Calu3 (cell line): ENCODE data around the gene ZBTB16. TPM values are rescaled to one million over a fixed set of nuclear protein-coding genes. Genes with fewer than 3 reads are reported as not detected.
A peak's percentile ranks its signal among the peaks of the same experiment; 100 is the strongest.

ENCODE experiments used
- BruUV-seq: library from RNA; stranded (reverse); fragments of 400-500 nt; replicated peaks from 2 replicates; lab custom pipeline; 2021; lab: Mats Ljungman, UMichigan
- CTCF ChIA-PET: fragments of 300-600 bp; sonication (Branson Sonifier 250); formaldehyde crosslinking; loops from one replicate; lab custom pipeline; 2022; ENCODE audit warnings: antibody characterized with exemption; lab: Charles Lee
- DNase-seq: peaks from one replicate; pipeline ENCODE4 v3.0.0; 2022
- H3K27ac Mint-ChIP-seq: one replicate; pipeline ENCODE4 v1.8.0; 2022; ENCODE audit warnings: mixed read lengths; ENCODE audit not compliant: unreplicated experiment
- H3K27me3 Mint-ChIP-seq: one replicate; pipeline ENCODE4 v1.8.0; 2022; ENCODE audit warnings: mixed read lengths; ENCODE audit not compliant: unreplicated experiment
- H3K36me3 Mint-ChIP-seq: one replicate; pipeline ENCODE4 v1.8.0; 2022; ENCODE audit warnings: mild to moderate bottlenecking, moderate library complexity, mixed read lengths; ENCODE audit not compliant: insufficient read depth, unreplicated experiment
- H3K4me1 Mint-ChIP-seq: one replicate; pipeline ENCODE4 v1.8.0; 2022; ENCODE audit warnings: mild to moderate bottlenecking, low read depth, mixed read lengths; ENCODE audit not compliant: unreplicated experiment
- H3K4me3 Mint-ChIP-seq: one replicate; pipeline ENCODE4 v1.8.0; 2022; ENCODE audit warnings: mild to moderate bottlenecking, low read depth, moderate library complexity, mixed read lengths; ENCODE audit not compliant: unreplicated experiment
- H3K9me3 Mint-ChIP-seq: one replicate; pipeline ENCODE4 v1.8.0; 2022; ENCODE audit warnings: low read depth, mixed read lengths; ENCODE audit not compliant: unreplicated experiment
- CTCF ChIP-seq: fragments of 200-600 bp; IDR thresholded peaks from one replicate; pipeline ENCODE4 v1.8.0; 2022; ENCODE audit warnings: antibody characterized with exemption; ENCODE audit not compliant: unreplicated experiment
- intact Hi-C: fragments of 100-400 bp; cut with micrococcal nuclease; formaldehyde crosslinking; loops from one replicate; pipeline ENCODE4 v1.10.0; 2022; ENCODE audit not compliant: unreplicated experiment
- total RNA-seq: library from RNA; stranded (reverse); gene quantifications from 2 replicates; pipeline ENCODE4 v1.2.3, GENCODE V29; 2022

ZBTB16 gene
- total RNA-seq, 1 experiment from 2014 or later: not detected

GRCh38 chr11:114209904-114210303, 150.4 kb downstream of the ZBTB16 start:
- H3K27ac Mint-ChIP-seq: peak overlapping the region; percentile 48

GRCh38 chr11:114211444-114212121, 152.1 kb downstream of the ZBTB16 start:
- no peaks in the 10 kb centered on the region for H3K36me3 Mint-ChIP-seq
- intact Hi-C loops: no loop called here
- no peak overlapping the region for H3K4me3 Mint-ChIP-seq
- peaks cover 31% of the 10 kb centered on the region for H3K27me3 Mint-ChIP-seq
- no peak for TF ChIP-seq CTCF
- peaks cover 25% of the 10 kb centered on the region for H3K4me1 Mint-ChIP-seq
- no peak for DNase-seq
- no peak overlapping the region for H3K27ac Mint-ChIP-seq
- CTCF ChIA-PET: no interaction called here
- no peaks in the 10 kb centered on the region for H3K9me3 Mint-ChIP-seq
- no TSS peak for BruUV-seq

More at GRCh38 chr11:114209904-114210303, 150.4 kb downstream of the ZBTB16 start:
- H3K27me3 Mint-ChIP-seq: peaks cover 16% of the 10 kb centered on the region
- DNase-seq: peak; percentile 41
- H3K9me3 Mint-ChIP-seq: no peaks in the 10 kb centered on the region
- no TSS peak for BruUV-seq
- no peak for TF ChIP-seq CTCF
- H3K4me3 Mint-ChIP-seq: peak overlapping the region; percentile 47
- CTCF ChIA-PET: no interaction called here
- H3K4me1 Mint-ChIP-seq: peaks cover 25% of the 10 kb centered on the region
- H3K36me3 Mint-ChIP-seq: no peaks in the 10 kb centered on the region
- intact Hi-C loops: no loop called here

- Mint-ChIP-seq H3K4me3 (no peak overlapping the region), H3K27ac (no peak overlapping the region), H3K27me3 (peaks cover 44% of the 10 kb centered on the region), H3K36me3 (no peaks in the 10 kb centered on the region), H3K9me3 (no peaks in the 10 kb centered on the region), H3K4me1 (peaks cover 20% of the 10 kb centered on the region)
- no TSS peak for BruUV-seq
- DNase-seq: no peak
- TF ChIP-seq CTCF: no peak
- CTCF ChIA-PET: interaction anchor here (0.7 kb wide), 1 partner anchor 242 kb away, joined by 3 read pairs; no protein-coding TSS in a partner anchor
- intact Hi-C loops: no loop called here
These were observed 154.1 kb downstream of the ZBTB16 start for GRCh38 chr11:114213622-114214021.

GRCh38 chr11:114215428-114215827, 155.9 kb downstream of the ZBTB16 start:
- intact Hi-C loops: no loop called here

More at GRCh38 chr11:114215428-114215827, 155.9 kb downstream of the ZBTB16 start:
- peaks cover 44% of the 10 kb centered on the region for H3K27me3 Mint-ChIP-seq
- no peaks in the 10 kb centered on the region for H3K9me3 Mint-ChIP-seq
- CTCF ChIA-PET: no interaction called here
- no peaks in the 10 kb centered on the region for H3K36me3 Mint-ChIP-seq
- H3K4me1 Mint-ChIP-seq: peaks cover 12% of the 10 kb centered on the region
- no peak for DNase-seq
- no TSS peak for BruUV-seq
- no peak overlapping the region for H3K27ac Mint-ChIP-seq
- no peak for TF ChIP-seq CTCF
- no peak overlapping the region for H3K4me3 Mint-ChIP-seq
